GM21576 (cell line): ENCODE results near the gene PBRM1.

Source experiments
- ATAC-seq: cut with Tn5 transposase; IDR thresholded peaks from one replicate; pipeline ENCODE4 v1.9.1; 2021; ENCODE audit warnings: mild to moderate bottlenecking, moderate library complexity; ENCODE audit not compliant: unreplicated experiment

The PBRM1 gene

DNA sequence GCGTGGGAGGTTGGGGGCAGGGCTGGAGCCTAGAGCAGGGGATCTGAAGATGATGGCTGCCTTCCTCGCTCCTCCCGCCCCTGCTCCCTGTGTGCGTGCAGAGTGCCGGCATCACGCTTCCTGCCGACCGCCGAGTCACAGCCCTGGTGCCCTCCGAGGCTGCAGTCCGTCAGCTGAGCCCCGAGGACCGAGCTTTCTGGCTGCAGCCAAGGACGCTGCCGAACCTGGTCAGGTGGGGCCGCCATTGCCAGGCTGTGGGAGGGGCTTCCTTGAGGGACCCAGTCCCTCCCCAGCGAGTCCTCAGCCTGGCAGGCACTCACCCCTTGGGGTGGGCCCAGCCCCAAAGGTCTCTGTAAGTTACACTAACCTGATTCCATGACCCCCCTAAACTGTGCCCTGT is 173.0 kb downstream of the PBRM1 start:
- ATAC-seq: no peak

DNA sequence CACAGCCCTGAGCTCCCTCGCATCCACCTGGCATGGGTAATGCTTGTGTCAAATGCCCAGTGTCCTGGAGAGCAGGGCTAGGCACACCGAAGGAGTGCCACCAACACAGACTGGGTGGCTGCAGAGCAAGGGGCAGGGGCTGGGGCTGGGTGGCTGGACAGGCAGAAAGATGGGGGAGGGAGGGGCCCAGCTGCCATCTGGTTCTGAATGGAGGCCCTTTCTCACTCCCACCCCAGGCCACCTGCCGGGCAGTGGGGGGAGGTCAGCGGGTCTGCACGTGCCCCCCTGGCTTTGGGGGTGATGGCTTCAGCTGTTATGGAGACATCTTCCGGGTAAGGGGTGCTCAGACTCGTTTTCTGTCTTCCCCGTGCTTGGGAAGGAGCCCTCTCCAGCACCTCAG is 173.6 kb downstream of the PBRM1 start:
- ATAC-seq: no peak

DNA sequence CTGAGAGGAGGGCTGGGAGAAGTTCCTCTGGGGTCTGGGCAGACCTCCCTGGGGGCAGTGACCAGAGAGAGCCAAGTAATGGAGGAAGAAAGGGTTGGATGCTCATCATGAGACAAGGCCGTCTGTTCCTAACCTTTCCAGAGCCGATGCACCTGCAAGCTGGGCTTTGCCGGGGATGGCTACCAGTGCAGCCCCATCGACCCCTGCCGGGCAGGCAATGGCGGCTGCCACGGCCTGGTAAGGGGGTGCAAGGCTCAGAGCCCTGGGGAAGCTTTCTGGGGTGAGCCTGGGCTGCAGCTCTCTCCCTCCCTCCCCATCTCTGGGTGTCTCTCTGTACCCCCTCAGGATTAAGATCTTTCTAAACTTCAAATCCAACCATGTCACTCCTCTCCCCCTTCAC is 174.2 kb downstream of the PBRM1 start:
- no peak for ATAC-seq

- ATAC-seq: no peak
Observed at GRCh38 chr3:52509753-52510328, 175.9 kb downstream of the PBRM1 start.

- no peak for ATAC-seq
Observed at GRCh38 chr3:52507359-52507758, 178.4 kb downstream of the PBRM1 start.

- ATAC-seq: no peak
Observed at GRCh38 chr3:52506266-52506966, 179.3 kb downstream of the PBRM1 start.

DNA sequence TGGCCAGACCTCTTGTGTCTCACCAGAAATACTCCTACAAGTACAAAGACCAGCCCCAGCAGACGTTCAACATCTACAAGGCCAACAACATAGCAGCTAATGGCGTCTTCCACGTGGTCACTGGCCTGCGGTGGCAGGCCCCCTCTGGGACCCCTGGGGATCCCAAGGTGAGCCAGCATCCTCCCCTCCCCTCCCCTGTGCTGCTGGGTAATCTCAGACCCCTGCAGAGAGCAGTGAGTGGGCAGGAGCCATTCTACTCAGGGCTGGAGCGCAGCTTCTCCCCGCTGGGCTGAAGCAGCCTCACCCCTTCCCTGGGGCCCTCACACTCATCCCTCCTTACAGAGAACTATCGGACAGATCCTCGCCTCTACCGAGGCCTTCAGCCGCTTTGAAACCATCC is 180.7 kb downstream of the PBRM1 start:
- no peak for ATAC-seq

- ATAC-seq: no peak
Observed at GRCh38 chr3:52503788-52504424, 181.8 kb downstream of the PBRM1 start.

GRCh38 chr3:52502808-52503350 is 182.8 kb downstream of the PBRM1 start:
- ATAC-seq: no peak

- no peak for ATAC-seq
Observed at GRCh38 chr3:52502001-52502400, 183.7 kb downstream of the PBRM1 start.

- no peak for ATAC-seq
Observed at GRCh38 chr3:52501046-52501445, 184.7 kb downstream of the PBRM1 start.

DNA sequence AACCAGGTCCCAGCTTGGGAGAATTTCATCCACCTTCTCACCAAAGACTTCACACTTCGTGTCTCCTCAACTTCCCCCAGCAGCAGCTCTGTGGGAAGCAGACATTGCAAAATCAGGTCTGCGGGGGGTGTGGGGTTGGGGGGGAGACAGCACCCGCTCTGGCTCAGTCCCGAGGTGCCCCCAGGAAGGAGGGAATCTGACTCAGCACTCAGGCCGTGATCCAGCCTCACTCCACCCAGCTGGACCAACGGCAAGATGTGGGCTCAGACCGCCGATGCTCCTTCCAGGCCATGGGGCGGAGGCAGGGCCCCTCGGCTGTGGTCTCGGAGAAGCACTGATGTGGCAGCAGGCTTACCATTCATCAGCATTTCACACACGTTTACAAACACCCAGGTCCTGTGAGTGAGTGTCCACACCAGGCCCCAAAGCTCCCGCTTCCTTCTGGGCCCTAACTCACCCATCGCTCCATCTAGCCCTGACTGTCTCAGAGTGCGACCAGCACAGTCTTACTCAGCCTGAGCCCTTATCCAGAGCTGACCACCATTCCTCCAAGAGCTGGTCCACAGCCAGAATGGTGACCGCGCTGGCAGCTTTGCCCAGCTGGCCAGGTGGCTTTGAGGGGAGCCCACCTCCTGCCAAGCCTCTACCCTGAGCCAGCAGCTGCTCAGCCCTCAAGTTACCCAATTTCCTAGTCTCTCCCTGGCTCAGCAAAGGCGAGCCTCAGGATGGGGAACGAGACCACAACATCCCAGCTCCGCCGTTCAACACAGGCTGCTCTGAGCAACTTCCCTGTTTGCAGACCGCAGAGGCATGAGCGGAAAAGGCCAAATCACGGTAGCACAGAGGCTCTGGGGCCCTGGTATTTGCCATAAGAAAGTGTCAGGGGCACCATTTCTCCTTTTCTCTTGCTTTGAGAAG is 187.3 kb downstream of the PBRM1 start:
- ATAC-seq: no peak

- ATAC-seq: no peak
Observed at GRCh38 chr3:52495777-52496602, 189.7 kb downstream of the PBRM1 start.
